ENCODE results near the gene SPATA13. TPM values are rescaled to one million over a fixed set of nuclear protein-coding genes. Genes with fewer than 3 reads are reported as not detected.

The SPATA13 gene
- total RNA-seq, 1 experiment from 2014 or later: 14.1 TPM

- H3K4me1 Mint-ChIP-seq: peaks cover 0 to 5% of the 10 kb centered on the region in 2 experiments; a peak in 1 of 4 replicates
- H3K79me2 ChIP-seq (ENCODE audit: insufficient read depth, low read length): no peaks in the 10 kb centered on the region
- no CpG with 5 or more reads among the region's 8 CpGs for WGBS (ENCODE audit: extremely low coverage, insufficient read length, low lambda C conversion rate)
- no peak overlapping the region for H4K8ac ChIP-seq (replicated peaks; ENCODE audit: insufficient read length, low read depth, low read length)
- no peak overlapping the region; the same call in 1 of the 2 replicates for H3K14ac ChIP-seq (ENCODE audit: insufficient read depth, low read length)
- no peak overlapping the region for H3K4me3 Mint-ChIP-seq
- no peaks in the 10 kb centered on the region for H3K9me3 Mint-ChIP-seq
- no peaks in the 10 kb centered on the region for H4K20me1 ChIP-seq (ENCODE audit: control insufficient read depth, insufficient read depth, insufficient read length)
- H3K56ac ChIP-seq (ENCODE audit: insufficient read length, low read depth, low read length): no peak overlapping the region
- no peak overlapping the region for H2AFZ ChIP-seq (ENCODE audit: low read length)
- no peak overlapping the region for H2BK20ac ChIP-seq (ENCODE audit: low read depth, low read length, poor library complexity, severe bottlenecking)
- H2AK5ac ChIP-seq (ENCODE audit: insufficient read length, low read length): no peak overlapping the region
- H3K79me1 ChIP-seq (ENCODE audit: insufficient read depth, low read depth, low read length, poor library complexity, severe bottlenecking): no peaks in the 10 kb centered on the region
- H3K18ac ChIP-seq (ENCODE audit: insufficient read length, low read depth, low read length): no peak overlapping the region
- H2BK15ac ChIP-seq (ENCODE audit: low read depth, low read length): no peak overlapping the region
- H2BK120ac ChIP-seq (ENCODE audit: low read depth, low read length, poor library complexity, severe bottlenecking): no peak overlapping the region
- no peak overlapping the region for H2BK12ac ChIP-seq (ENCODE audit: insufficient read length, low read depth, low read length)
- H3K9ac ChIP-seq (ENCODE audit: extremely low read depth, insufficient read length, low read length): no peak overlapping the region
- no peaks in the 10 kb centered on the region for H3K4me1 ChIP-seq (ENCODE audit: insufficient read depth, low read length)
- no peak overlapping the region for H3K4ac ChIP-seq (ENCODE audit: low read depth, low read length)
- H3K36me3 Mint-ChIP-seq (ENCODE audit: insufficient read depth in 1 of 3, low read depth in 3 of 3): peaks cover 0 to 2% (median under 1%) of the 10 kb centered on the region in 3 experiments; a peak in 3 of 7 replicates
- H3K23me2 ChIP-seq (ENCODE audit: insufficient read length, low read depth, low read length, poor library complexity, severe bottlenecking): no peaks in the 10 kb centered on the region
- no peaks in the 10 kb centered on the region for H3K27me3 Mint-ChIP-seq (ENCODE audit: low read depth)
- H4K91ac ChIP-seq (ENCODE audit: insufficient read length, low read depth, low read length): no peak overlapping the region
- 0 out of 7 replicates have a peak overlapping the region, but pooled peaks of 1 of the 3 experiments have one; percentile 34 for H3K27ac Mint-ChIP-seq
- H3T11ph ChIP-seq (ENCODE audit: low read length): no peak overlapping the region
- no peak overlapping the region for H4K5ac ChIP-seq (ENCODE audit: insufficient read length, low read depth, low read length)
- no peak overlapping the region for H2BK5ac ChIP-seq (ENCODE audit: insufficient read length, low read length)
- DNase-seq: no peak
- H3K23ac ChIP-seq (ENCODE audit: insufficient read length, low read depth, low read length): no peak overlapping the region
- no peaks in the 10 kb centered on the region for H3K9me3 ChIP-seq (ENCODE audit: control insufficient read depth, low read depth, low read length)
- H3K4me2 ChIP-seq (ENCODE audit: insufficient read depth, insufficient read length, low read length): no peak overlapping the region
- no peak overlapping the region for H3K27ac ChIP-seq (ENCODE audit: insufficient read length, low read depth, low read length)
- TF ChIP-seq, protein P1, sequence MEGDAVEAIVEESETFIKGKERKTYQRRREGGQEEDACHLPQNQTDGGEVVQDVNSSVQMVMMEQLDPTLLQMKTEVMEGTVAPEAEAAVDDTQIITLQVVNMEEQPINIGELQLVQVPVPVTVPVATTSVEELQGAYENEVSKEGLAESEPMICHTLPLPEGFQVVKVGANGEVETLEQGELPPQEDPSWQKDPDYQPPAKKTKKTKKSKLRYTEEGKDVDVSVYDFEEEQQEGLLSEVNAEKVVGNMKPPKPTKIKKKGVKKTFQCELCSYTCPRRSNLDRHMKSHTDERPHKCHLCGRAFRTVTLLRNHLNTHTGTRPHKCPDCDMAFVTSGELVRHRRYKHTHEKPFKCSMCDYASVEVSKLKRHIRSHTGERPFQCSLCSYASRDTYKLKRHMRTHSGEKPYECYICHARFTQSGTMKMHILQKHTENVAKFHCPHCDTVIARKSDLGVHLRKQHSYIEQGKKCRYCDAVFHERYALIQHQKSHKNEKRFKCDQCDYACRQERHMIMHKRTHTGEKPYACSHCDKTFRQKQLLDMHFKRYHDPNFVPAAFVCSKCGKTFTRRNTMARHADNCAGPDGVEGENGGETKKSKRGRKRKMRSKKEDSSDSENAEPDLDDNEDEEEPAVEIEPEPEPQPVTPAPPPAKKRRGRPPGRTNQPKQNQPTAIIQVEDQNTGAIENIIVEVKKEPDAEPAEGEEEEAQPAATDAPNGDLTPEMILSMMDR (conservative IDR thresholded peaks at IDR 0.05): no peak
- H3K27me3 ChIP-seq (ENCODE audit: insufficient read depth, low read length): no peaks in the 10 kb centered on the region
These were observed 119.0 kb downstream of the SPATA13 start for GRCh38 chr13:24279327-24280110.

All from H9 (cell line).